ENCODE data around the gene UBXN4.

DNA sequence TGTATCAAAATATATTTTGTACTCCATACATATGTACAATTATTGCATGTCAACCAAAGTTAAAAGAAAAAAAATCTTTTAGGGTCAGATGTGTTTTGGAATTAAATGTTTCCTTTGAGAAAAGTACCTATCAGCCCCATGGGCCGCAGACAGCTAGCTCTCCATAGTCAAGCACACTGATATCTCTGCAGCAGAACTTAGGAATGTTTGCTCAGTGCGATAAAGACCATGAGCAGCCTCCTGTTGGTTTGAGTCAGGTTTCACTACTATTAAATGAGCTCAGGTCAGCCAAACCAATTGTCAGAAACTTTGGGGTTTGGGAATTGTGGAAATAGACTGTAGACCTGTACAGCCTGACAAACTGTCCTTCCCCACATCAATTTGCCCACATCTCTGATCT, 61.6 kb downstream of the UBXN4 start:
- TF ChIP-seq, protein P1, sequence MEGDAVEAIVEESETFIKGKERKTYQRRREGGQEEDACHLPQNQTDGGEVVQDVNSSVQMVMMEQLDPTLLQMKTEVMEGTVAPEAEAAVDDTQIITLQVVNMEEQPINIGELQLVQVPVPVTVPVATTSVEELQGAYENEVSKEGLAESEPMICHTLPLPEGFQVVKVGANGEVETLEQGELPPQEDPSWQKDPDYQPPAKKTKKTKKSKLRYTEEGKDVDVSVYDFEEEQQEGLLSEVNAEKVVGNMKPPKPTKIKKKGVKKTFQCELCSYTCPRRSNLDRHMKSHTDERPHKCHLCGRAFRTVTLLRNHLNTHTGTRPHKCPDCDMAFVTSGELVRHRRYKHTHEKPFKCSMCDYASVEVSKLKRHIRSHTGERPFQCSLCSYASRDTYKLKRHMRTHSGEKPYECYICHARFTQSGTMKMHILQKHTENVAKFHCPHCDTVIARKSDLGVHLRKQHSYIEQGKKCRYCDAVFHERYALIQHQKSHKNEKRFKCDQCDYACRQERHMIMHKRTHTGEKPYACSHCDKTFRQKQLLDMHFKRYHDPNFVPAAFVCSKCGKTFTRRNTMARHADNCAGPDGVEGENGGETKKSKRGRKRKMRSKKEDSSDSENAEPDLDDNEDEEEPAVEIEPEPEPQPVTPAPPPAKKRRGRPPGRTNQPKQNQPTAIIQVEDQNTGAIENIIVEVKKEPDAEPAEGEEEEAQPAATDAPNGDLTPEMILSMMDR (IDR thresholded peaks at IDR 0.05; ENCODE audit: low read length): no peak
- TF ChIP-seq EZH2 (IDR thresholded peaks at IDR 0.05; ENCODE audit: borderline replicate concordance, low read length): no peak

Data from OCI-LY1 (cell line).